CD4-positive, alpha-beta T cell treated with Interferon alpha-2 for 1 hour (primary cell): ENCODE measurements around the gene PCDHGB4.
"Not testable (repeated sequence)": the region's sequence is repeated elsewhere in the genome, so short reads cannot be mapped to it uniquely, and the experiment has no call there.

Source experiments
- DNase-seq, 2 donors: peaks; one replicate each; pipeline ENCODE4 v3.0.0-alpha.2; 2020 to 2022

Gene PCDHGB4

DNA sequence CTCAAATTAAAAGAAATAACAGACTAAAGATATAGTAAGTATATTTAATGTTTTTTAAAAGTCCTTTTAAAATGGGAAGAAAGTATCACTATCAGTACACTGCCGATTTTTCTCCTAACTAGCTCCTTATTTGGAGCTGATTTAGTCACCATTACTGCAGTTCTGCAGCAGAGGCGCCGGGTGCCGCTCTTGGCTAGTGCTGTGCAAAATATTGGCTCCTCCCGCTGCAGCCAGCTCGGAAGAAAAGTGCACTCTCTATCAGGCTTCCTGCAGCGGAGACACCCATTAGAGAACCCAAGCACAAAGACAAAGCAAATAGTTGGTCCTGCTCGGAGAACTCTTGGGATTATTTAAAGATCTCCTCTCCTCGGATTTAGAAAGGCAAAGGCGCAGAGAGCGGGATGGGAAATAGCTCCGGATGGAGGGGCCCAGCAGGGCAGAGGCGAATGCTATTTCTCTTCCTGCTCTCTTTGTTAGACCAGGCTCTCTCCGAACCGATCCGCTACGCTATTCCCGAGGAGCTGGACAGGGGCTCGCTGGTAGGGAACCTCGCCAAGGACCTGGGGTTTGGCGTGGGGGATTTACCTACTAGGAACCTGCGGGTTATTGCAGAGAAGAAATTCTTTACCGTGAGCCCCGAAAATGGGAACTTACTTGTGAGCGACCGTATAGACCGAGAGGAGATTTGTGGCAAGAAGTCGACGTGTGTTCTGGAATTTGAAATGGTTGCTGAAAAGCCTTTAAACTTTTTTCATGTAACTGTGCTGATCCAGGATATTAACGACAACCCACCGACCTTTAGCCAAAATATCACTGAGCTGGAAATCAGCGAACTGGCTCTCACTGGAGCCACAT lies 17.3 kb upstream of the PCDHGB4 start, which contains the start of gene PCDHGB3:
Gene PCDHGB3 (plus strand): TSS at position 249 of the 855 bp plus-strand sequence. CDS start 153 bp downstream, at position 402.
- peak in 1 of 2 donors; percentile 54 for DNase-seq

GRCh38 chr5:141371572-141372475 lies 15.7 kb upstream of the PCDHGB4 start:
- no peak for DNase-seq

DNA sequence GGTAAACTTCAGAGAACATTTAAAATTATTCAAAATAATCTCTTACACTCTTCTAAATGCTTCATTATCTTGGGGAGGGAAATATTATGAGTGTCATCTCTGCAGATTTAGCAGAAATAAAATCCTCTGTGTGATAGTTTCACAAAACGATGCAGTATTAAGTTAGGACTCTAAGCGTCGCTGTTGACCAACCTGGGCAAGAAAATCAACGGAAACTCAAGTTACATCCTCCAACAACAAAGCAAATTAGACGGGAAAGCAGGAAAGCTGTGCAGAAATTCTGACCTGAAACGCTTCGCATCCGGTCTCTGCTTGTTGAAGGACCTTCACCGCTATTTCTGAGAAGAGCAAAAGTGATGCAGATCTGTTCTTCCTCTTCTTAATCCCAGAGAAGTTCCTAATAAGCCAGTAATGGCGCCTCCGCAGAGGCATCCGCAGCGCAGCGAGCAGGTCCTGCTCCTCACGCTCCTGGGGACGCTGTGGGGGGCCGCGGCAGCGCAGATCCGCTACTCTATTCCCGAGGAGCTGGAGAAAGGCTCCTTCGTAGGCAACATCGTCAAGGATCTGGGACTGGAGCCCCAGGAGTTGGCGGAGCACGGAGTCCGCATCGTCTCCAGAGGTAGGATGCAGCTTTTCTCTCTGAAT lies 13.7 kb upstream of the PCDHGB4 start, which contains the start of gene PCDHGA6:
Gene PCDHGA6 (plus strand): TSS at position 219 of the 645 bp plus-strand sequence. CDS start 193 bp downstream, at position 412.
- DNase-seq, result peak in 1 of 2 donors; percentile 21

DNA sequence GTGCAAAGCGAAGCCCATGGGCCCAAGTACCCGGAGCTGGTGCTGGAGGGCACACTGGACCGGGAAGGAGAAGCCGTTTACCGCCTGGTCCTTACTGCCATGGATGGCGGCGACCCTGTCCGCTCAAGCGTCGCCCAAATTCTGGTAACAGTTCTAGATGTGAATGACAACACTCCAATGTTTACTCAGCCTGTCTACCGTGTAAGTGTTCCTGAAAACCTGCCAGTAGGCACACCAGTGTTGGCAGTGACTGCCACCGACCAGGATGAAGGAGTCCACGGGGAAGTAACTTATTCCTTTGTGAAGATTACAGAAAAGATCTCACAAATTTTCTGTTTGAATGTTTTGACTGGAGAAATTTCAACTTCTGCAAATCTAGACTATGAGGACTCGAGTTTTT lies 12.9 kb upstream of the PCDHGB4 start:
- DNase-seq, result no peak

GRCh38 chr5:141375444-141376155 lies 11.9 kb upstream of the PCDHGB4 start:
- not testable (repeated sequence) for DNase-seq

GRCh38 chr5:141382469-141383294 lies 4.8 kb upstream of the PCDHGB4 start, which contains the start of gene PCDHGA7:
PCDHGA7 (plus strand) TSS chr5:141382742; CDS start chr5:141382900, 158 bp downstream.
- no peak for DNase-seq

DNA sequence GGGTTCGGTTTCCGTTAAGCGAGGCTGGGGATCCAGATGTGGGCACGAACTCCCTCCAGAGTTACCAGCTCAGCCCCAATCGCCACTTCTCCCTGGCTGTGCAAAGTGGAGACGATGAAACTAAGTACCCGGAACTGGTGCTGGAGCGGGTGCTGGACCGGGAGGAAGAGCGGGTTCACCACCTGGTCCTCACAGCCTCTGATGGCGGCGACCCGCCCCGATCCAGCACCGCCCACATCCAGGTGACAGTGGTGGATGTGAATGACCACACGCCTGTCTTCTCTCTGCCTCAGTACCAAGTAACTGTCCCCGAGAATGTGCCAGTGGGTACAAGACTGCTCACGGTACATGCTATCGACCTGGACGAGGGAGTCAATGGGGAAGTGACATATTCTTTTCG lies 4.2 kb upstream of the PCDHGB4 start:
- DNase-seq, result no peak

GRCh38 chr5:141384471-141385267 lies 2.8 kb upstream of the PCDHGB4 start:
- DNase-seq, result no peak

- DNase-seq, result no peak
Observed at GRCh38 chr5:141388661-141389060, 1.2 kb downstream of the PCDHGB4 start.

GRCh38 chr5:141389153-141390042 lies 1.9 kb downstream of the PCDHGB4 start:
- no peak for DNase-seq

DNA sequence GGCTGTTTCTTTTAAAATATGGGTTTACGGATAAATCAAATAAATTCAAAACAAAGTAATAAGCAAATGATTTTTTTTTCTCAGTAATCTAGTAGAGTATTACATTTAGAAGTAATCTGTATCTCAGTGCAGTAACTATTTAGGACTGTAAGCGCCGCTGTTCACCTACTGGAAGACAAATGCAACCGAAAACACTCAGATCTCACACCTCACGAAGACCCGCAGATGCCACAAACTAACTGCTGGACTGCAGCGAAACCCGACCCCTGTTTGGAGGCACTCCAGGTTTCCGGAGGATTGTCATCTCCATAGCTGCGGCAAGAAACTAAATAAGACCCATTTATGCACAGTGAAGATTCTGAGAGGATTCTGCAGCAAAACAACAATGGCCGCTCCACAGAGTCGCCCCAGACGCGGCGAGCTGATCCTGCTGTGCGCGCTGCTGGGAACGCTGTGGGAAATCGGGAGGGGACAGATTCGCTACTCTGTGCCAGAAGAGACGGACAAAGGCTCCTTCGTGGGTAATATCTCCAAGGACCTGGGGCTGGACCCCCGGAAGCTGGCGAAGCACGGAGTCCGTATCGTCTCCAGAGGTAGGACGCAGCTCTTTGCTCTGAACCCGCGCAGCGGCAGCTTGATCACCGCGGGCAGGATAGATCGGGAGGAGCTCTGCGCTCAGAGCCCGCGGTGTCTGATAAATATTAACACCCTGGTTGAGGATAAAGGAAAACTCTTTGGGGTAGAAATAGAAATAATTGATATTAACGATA lies 5.1 kb downstream of the PCDHGB4 start, which contains the start of gene PCDHGA8:
Gene PCDHGA8 (plus strand): TSS at position 205 of the 770 bp plus-strand sequence. CDS start 181 bp downstream, at position 386.
- DNase-seq, result peak in 1 of 2 donors; percentile 14

GRCh38 chr5:141393267-141393666 lies 5.8 kb downstream of the PCDHGB4 start:
- DNase-seq, result no peak

- DNase-seq, result not testable (repeated sequence)
Observed at GRCh38 chr5:141394401-141395187, 7.1 kb downstream of the PCDHGB4 start.

GRCh38 chr5:141397756-141398551 lies 10.5 kb downstream of the PCDHGB4 start, which contains the start of gene PCDHGB5:
PCDHGB5 (plus strand) TSS chr5:141397947; CDS start chr5:141398128, 181 bp downstream.
- DNase-seq, result peak; percentile 29 to 52

- DNase-seq, result no peak
Observed at GRCh38 chr5:141398608-141399007, 11.1 kb downstream of the PCDHGB4 start.
